Measurements from ENCODE around the gene HBZ. TPM values are rescaled to one million over a fixed set of nuclear protein-coding genes. Genes with fewer than 3 reads are reported as not detected.
"Not testable (repeated sequence)": the region's sequence is repeated elsewhere in the genome, so short reads cannot be mapped to it uniquely, and the experiment has no call there.

Gene HBZ
- total RNA-seq, 1 donor from 2014 or later = not detected

GRCh38 chr16:177981-178667 lies 25.7 kb downstream of the HBZ start:
- no peak for DNase-seq (ENCODE audit: low read depth, low spot score)

- DNase-seq (ENCODE audit: low read depth, low spot score) = no peak
Observed at GRCh38 chr16:178668-179015, 26.2 kb downstream of the HBZ start.

GRCh38 chr16:179211-180092 lies 27.0 kb downstream of the HBZ start:
- DNase-seq (ENCODE audit: low read depth, low spot score) = no peak

GRCh38 chr16:180101-180675 lies 27.7 kb downstream of the HBZ start, which contains the start of gene HBQ1:
HBQ1 (plus strand) TSS chr16:180459; CDS start chr16:180487, 28 bp downstream.
- no peak for DNase-seq (ENCODE audit: low read depth, low spot score)

GRCh38 chr16:180681-181564 lies 28.5 kb downstream of the HBZ start:
- DNase-seq (ENCODE audit: low read depth, low spot score) = no peak

- no peak for DNase-seq (ENCODE audit: low read depth, low spot score)
Observed at GRCh38 chr16:181565-182021, 29.1 kb downstream of the HBZ start.

- DNase-seq (ENCODE audit: low read depth, low spot score) = no peak
Observed at GRCh38 chr16:183005-183404, 30.6 kb downstream of the HBZ start.

GRCh38 chr16:185213-185612 lies 32.8 kb downstream of the HBZ start:
- DNase-seq (ENCODE audit: low read depth, low spot score) = no peak

- DNase-seq (ENCODE audit: low read depth, low spot score) = no peak
Observed at GRCh38 chr16:185691-186090, 33.2 kb downstream of the HBZ start.

- DNase-seq (ENCODE audit: low read depth, low spot score) = no peak
Observed at GRCh38 chr16:187330-187729, 34.9 kb downstream of the HBZ start.

- no peak for DNase-seq (ENCODE audit: low read depth, low spot score)
Observed at GRCh38 chr16:188674-189073, 36.2 kb downstream of the HBZ start.

GRCh38 chr16:189604-190186 lies 37.3 kb downstream of the HBZ start:
- no peak for DNase-seq (ENCODE audit: low read depth, low spot score)

- no peak for DNase-seq (ENCODE audit: low read depth, low spot score)
Observed at GRCh38 chr16:191831-192230, 39.4 kb downstream of the HBZ start.

GRCh38 chr16:192686-193085 lies 40.2 kb downstream of the HBZ start:
- no peak for DNase-seq (ENCODE audit: low read depth, low spot score)

- no peak for DNase-seq (ENCODE audit: low read depth, low spot score)
Observed at GRCh38 chr16:193441-193840, 41.0 kb downstream of the HBZ start.

- no peak for DNase-seq (ENCODE audit: low read depth, low spot score)
Observed at GRCh38 chr16:194516-194915, 42.1 kb downstream of the HBZ start.

- no peak for DNase-seq (ENCODE audit: low read depth, low spot score)
Observed at GRCh38 chr16:200388-200787, 47.9 kb downstream of the HBZ start.

GRCh38 chr16:203246-203645 lies 50.8 kb downstream of the HBZ start:
- DNase-seq (ENCODE audit: low read depth, low spot score) = no peak

GRCh38 chr16:204046-204445 lies 51.6 kb downstream of the HBZ start:
- DNase-seq (ENCODE audit: low read depth, low spot score) = not testable (repeated sequence)
